Chondrocyte (in vitro differentiated cells): ENCODE results near the gene SYNE4. TPM values are rescaled to one million over a fixed set of nuclear protein-coding genes. Genes with fewer than 3 reads are reported as not detected.
A peak's percentile ranks its signal among the peaks of the same experiment; 100 is the strongest.
"Not testable (repeated sequence)": the region's sequence is repeated elsewhere in the genome, so short reads cannot be mapped to it uniquely, and the experiment has no call there.

Experiments
- DNase-seq: peaks from one replicate; pipeline ENCODE4 v3.0.0; 2021; ENCODE audit warnings: mixed read lengths, low spot score
- H3K27ac Mint-ChIP-seq: one replicate; pipeline ENCODE4 v1.8.0; 2021; ENCODE audit warnings: mild to moderate bottlenecking, moderate library complexity, mixed read lengths; ENCODE audit not compliant: unreplicated experiment
- H3K27me3 Mint-ChIP-seq: 2 replicates; pipeline ENCODE4 v1.8.0; 2021; ENCODE audit warnings: low read depth, mixed read lengths
- H3K36me3 Mint-ChIP-seq: 2 replicates; pipeline ENCODE4 v1.8.0; 2021; ENCODE audit warnings: low read depth, mixed read lengths
- H3K4me1 Mint-ChIP-seq: 2 replicates; pipeline ENCODE4 v1.8.0; 2021; ENCODE audit warnings: low read depth, mild to moderate bottlenecking, mixed read lengths
- H3K4me3 Mint-ChIP-seq: one replicate; pipeline ENCODE4 v1.8.0; 2021; ENCODE audit warnings: mild to moderate bottlenecking, moderate library complexity, mixed read lengths; ENCODE audit not compliant: unreplicated experiment
- H3K9me3 Mint-ChIP-seq: 2 replicates; pipeline ENCODE4 v1.8.0; 2021; ENCODE audit warnings: low read depth, mixed read lengths
- CTCF ChIP-seq: fragments of 200-600 bp; sonication (generic); IDR thresholded peaks from 2 replicates; pipeline ENCODE4 v1.5.0; 2021; ENCODE audit warnings: antibody characterized with exemption, mild to moderate bottlenecking, moderate library complexity
- total RNA-seq: library from RNA; stranded (reverse); gene quantifications from 3 replicates; pipeline ENCODE4 v1.2.1, GENCODE V29; 2021

SYNE4 gene
- total RNA-seq, 1 donor from 2014 or later = 0.27 TPM

GRCh38 chr19:36049080-36049698 is 40.6 kb upstream of the SYNE4 start:
- Mint-ChIP-seq H3K4me3 (no peak overlapping the region), H3K27me3 (no peaks in the 10 kb centered on the region), H3K27ac (no peak overlapping the region), H3K9me3 (peaks cover 3% of the 10 kb centered on the region), H3K36me3 (no peaks in the 10 kb centered on the region), H3K4me1 (peaks cover 25% of the 10 kb centered on the region)
- DNase-seq = no peak
- no peak for TF ChIP-seq CTCF

DNA sequence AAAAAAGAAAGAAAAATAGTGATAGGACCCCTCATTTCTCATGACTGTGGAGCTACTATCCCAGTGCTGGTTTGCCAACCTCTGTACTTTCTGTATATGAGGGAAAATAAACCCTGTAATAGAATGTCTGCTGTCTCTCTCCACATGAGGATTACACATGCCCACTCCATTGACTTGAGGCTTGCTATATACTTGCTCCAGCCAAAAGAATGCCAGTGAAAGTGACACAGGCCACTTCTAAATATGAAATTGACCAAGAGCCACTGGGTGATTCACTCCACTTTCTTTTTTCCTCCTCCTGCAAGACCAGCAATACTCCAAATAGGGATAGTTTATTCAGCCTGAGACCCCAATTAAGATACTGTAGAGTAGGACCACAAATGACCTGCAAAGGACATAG is 39.2 kb upstream of the SYNE4 start:
- Mint-ChIP-seq H3K27me3 (no peaks in the 10 kb centered on the region), H3K9me3 (peaks cover 3% of the 10 kb centered on the region), H3K27ac (no peak overlapping the region), H3K36me3 (no peaks in the 10 kb centered on the region), H3K4me1 (peaks cover 15% of the 10 kb centered on the region), H3K4me3 (no peak overlapping the region)
- no peak for TF ChIP-seq CTCF
- DNase-seq = no peak

DNA sequence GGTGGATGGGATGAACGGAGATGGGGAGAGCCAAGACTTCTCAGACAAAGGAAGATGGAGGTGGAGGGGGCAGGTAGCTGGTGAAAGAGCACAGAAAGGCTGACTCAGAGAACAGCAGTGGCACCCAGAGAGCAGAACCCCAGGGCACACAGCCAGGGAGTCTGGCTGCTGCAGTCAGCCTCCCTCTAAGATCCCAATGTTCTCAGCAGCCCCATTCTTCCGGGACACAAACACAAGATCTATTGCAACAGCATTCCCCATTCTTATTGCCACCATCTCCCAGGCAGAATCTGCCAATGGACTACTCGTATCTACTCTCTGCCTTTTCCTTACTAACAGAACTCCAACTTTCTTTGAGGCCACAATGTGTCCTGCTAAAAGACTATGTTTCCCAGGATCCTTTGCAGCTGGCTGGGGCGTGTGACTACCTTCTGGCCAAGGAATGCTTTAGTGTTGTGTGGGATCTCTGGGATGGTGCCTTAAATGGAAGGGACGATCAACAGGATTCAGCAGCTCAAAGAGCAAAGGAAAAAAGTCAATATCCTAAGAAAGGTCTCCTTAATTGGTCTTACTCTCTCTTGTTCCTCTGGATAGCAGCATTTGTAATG is 37.9 kb upstream of the SYNE4 start:
- H3K4me3 Mint-ChIP-seq = no peak overlapping the region
- H3K27me3 Mint-ChIP-seq = no peaks in the 10 kb centered on the region
- H3K36me3 Mint-ChIP-seq = no peaks in the 10 kb centered on the region
- DNase-seq = no peak
- H3K9me3 Mint-ChIP-seq = peaks cover 3% of the 10 kb centered on the region
- peaks cover 19% of the 10 kb centered on the region for H3K4me1 Mint-ChIP-seq
- no peak overlapping the region for H3K27ac Mint-ChIP-seq
- TF ChIP-seq CTCF = no peak

DNA sequence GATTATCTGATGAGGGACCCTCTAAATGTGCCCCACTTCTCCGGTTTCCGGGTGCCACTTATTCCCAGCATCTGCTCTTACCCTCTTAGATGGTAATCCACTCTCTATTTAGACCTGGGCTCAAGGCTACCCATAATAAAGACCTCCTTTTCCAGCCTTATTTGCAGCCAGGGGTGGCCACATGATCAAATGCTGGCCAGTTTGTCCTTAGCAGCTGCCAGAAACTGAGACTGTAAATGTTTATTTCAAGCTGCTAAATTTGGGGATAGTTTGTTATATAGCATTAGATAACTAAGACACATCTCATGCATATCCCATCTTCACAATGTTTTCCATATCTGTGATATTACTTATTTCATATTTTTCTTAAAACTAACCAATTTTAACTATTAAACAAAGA is 35.3 kb upstream of the SYNE4 start:
- Mint-ChIP-seq H3K36me3 (no peaks in the 10 kb centered on the region), H3K27me3 (no peaks in the 10 kb centered on the region), H3K4me1 (peaks cover 18% of the 10 kb centered on the region), H3K9me3 (peaks cover 3% of the 10 kb centered on the region), H3K27ac (no peak overlapping the region), H3K4me3 (no peak overlapping the region)
- no peak for TF ChIP-seq CTCF
- no peak for DNase-seq

- Mint-ChIP-seq H3K27me3 (no peaks in the 10 kb centered on the region), H3K9me3 (peaks cover 3% of the 10 kb centered on the region), H3K27ac (peak overlapping the region; percentile 71), H3K4me3 (no peak overlapping the region), H3K36me3 (no peaks in the 10 kb centered on the region), H3K4me1 (peaks cover 18% of the 10 kb centered on the region)
- no peak for TF ChIP-seq CTCF
- no peak for DNase-seq
These were observed 33.2 kb upstream of the SYNE4 start for GRCh38 chr19:36041831-36042230.

DNA sequence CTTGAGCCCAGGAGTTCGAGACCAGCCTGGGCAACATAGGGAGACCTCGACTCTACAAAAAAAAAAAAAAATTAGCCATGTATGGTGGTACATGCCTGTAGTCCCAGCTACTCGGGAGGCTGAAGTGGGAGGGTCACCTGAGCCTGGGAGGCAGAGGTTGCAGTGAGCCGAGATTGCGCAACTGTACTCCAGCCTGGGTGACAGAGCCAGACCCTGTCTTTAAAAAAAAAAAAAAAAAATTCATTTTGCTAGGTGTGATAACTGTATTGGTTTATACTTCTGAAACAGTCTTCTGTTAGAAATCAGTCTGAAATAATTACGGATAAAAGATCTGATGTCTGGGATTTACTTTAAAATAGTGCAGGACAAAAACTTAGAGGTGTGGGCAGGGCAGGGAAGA is 32.5 kb upstream of the SYNE4 start:
- H3K4me3 Mint-ChIP-seq, H3K36me3 Mint-ChIP-seq, H3K9me3 Mint-ChIP-seq, H3K27me3 Mint-ChIP-seq, DNase-seq: not testable (repeated sequence)
- Mint-ChIP-seq H3K27ac (peak overlapping the region; percentile 71), H3K4me1 (peaks cover 14% of the 10 kb centered on the region)
